ENCODE measurements around the gene MAP4.

- no peak for TF ChIP-seq CTCF (IDR thresholded peaks at IDR 0.05; ENCODE audit: insufficient read depth, low read depth, low read length)
- TF ChIP-seq EZH2 (IDR thresholded peaks at IDR 0.05; ENCODE audit: insufficient read depth, low read length), result no peak
Measured at GRCh38 chr3:47902746-47903145, 113.5 kb downstream of the MAP4 start.

Data from astrocyte (in vitro differentiated cells and primary cell).